H9 (cell line): Measurements from ENCODE around the gene ZER1. TPM values are rescaled to one million over a fixed set of nuclear protein-coding genes. Genes with fewer than 3 reads are reported as not detected.

ENCODE experiments used
- DNase-seq: peaks from one replicate; pipeline ENCODE4 v3.0.0-alpha.2; 2017
- H2AFZ ChIP-seq: one replicate; pipeline ENCODE4 v1.6.1; 2013; ENCODE audit warnings: mild to moderate bottlenecking, low read length, control low read depth, moderate library complexity
- H2AK5ac ChIP-seq: 2 replicates; pipeline ENCODE4 v1.6.1; 2013; ENCODE audit warnings: low read length, control low read depth, mixed read lengths; ENCODE audit not compliant: insufficient read length
- H2BK120ac ChIP-seq: one replicate; pipeline ENCODE4 v1.6.1; 2013; ENCODE audit warnings: low read depth, mild to moderate bottlenecking, low read length, control low read depth, inconsistent platforms; ENCODE audit not compliant: poor library complexity, severe bottlenecking
- H2BK12ac ChIP-seq: 2 replicates; pipeline ENCODE4 v1.6.1; 2013; ENCODE audit warnings: low read length, control low read depth, mixed read lengths, low read depth; ENCODE audit not compliant: insufficient read length
- H2BK15ac ChIP-seq: 2 replicates; pipeline ENCODE4 v1.6.1; 2013; ENCODE audit warnings: low read depth, low read length, control low read depth
- H2BK20ac ChIP-seq: one replicate; pipeline ENCODE4 v1.6.1; 2013; ENCODE audit warnings: low read depth, mild to moderate bottlenecking, low read length, control low read depth, inconsistent platforms; ENCODE audit not compliant: poor library complexity, severe bottlenecking
- H2BK5ac ChIP-seq: 2 replicates; pipeline ENCODE4 v1.6.1; 2013; ENCODE audit warnings: low read length, control low read depth, mixed read lengths; ENCODE audit not compliant: insufficient read length
- H3K14ac ChIP-seq: 2 replicates; pipeline ENCODE4 v1.6.1; 2013; ENCODE audit warnings: low read length, control low read depth; ENCODE audit not compliant: insufficient read depth
- H3K18ac ChIP-seq: 2 replicates; pipeline ENCODE4 v1.6.1; 2013; ENCODE audit warnings: low read depth, mild to moderate bottlenecking, mixed read lengths, low read length, control low read depth; ENCODE audit not compliant: insufficient read length
- H3K23ac ChIP-seq: 2 replicates; pipeline ENCODE4 v1.6.1; 2013; ENCODE audit warnings: low read length, control low read depth, mixed read lengths, low read depth; ENCODE audit not compliant: insufficient read length
- H3K23me2 ChIP-seq: 2 replicates; pipeline ENCODE4 v1.6.1; 2013; ENCODE audit warnings: low read depth, mild to moderate bottlenecking, mixed read lengths, low read length, control low read depth; ENCODE audit not compliant: insufficient read length, poor library complexity, severe bottlenecking
- H3K27ac ChIP-seq: 2 replicates; pipeline ENCODE4 v1.5.1; 2013; ENCODE audit warnings: low read length, control low read depth, mixed read lengths, low read depth; ENCODE audit not compliant: insufficient read length
- H3K27me3 ChIP-seq: 2 replicates; pipeline ENCODE4 v1.6.1; 2013; ENCODE audit warnings: low read length, control low read depth, inconsistent platforms; ENCODE audit not compliant: insufficient read depth
- H3K4ac ChIP-seq: 2 replicates; pipeline ENCODE4 v1.6.1; 2013; ENCODE audit warnings: low read depth, mild to moderate bottlenecking, control low read depth, inconsistent platforms, low read length, moderate library complexity
- H3K4me1 ChIP-seq: 2 replicates; pipeline ENCODE4 v1.6.1; 2013; ENCODE audit warnings: low read length, control low read depth, inconsistent platforms; ENCODE audit not compliant: insufficient read depth
- H3K4me2 ChIP-seq: 2 replicates; pipeline ENCODE4 v1.6.1; 2013; ENCODE audit warnings: low read length, control low read depth, mixed read lengths; ENCODE audit not compliant: insufficient read length, insufficient read depth
- H3K56ac ChIP-seq: 2 replicates; pipeline ENCODE4 v1.6.1; 2013; ENCODE audit warnings: low read depth, mild to moderate bottlenecking, mixed read lengths, low read length, control low read depth; ENCODE audit not compliant: insufficient read length
- H3K79me1 ChIP-seq: 2 replicates; pipeline ENCODE4 v1.6.1; 2013; ENCODE audit warnings: low read depth, mild to moderate bottlenecking, moderate library complexity, low read length, control low read depth, inconsistent platforms; ENCODE audit not compliant: insufficient read depth, poor library complexity, severe bottlenecking
- H3K79me2 ChIP-seq: 2 replicates; pipeline ENCODE4 v1.6.1; 2013; ENCODE audit warnings: low read length, control low read depth, inconsistent platforms; ENCODE audit not compliant: insufficient read depth
- H3K9ac ChIP-seq: 2 replicates; pipeline ENCODE4 v1.6.1; 2013; ENCODE audit warnings: low read length, control low read depth, mixed read lengths; ENCODE audit not compliant: insufficient read length; ENCODE audit errors: extremely low read depth
- H3K9me3 ChIP-seq: one replicate; pipeline ENCODE4 v1.6.1; 2013; ENCODE audit warnings: low read depth, low read length, inconsistent platforms; ENCODE audit not compliant: control insufficient read depth
- H3T11ph ChIP-seq: one replicate; pipeline ENCODE4 v1.6.1; 2013; ENCODE audit warnings: mild to moderate bottlenecking, low read length, control low read depth, inconsistent platforms
- H4K20me1 ChIP-seq: one replicate; pipeline ENCODE4 v1.6.1; 2013; ENCODE audit not compliant: control insufficient read depth, insufficient read length, insufficient read depth
- H4K5ac ChIP-seq: 2 replicates; pipeline ENCODE4 v1.6.1; 2013; ENCODE audit warnings: low read depth, mild to moderate bottlenecking, mixed read lengths, low read length, control low read depth; ENCODE audit not compliant: insufficient read length
- H4K8ac ChIP-seq: replicated peaks from 2 replicates; pipeline ENCODE4 v1.6.1; 2013; ENCODE audit warnings: low read length, control low read depth, mixed read lengths, low read depth; ENCODE audit not compliant: insufficient read length
- H4K91ac ChIP-seq: 2 replicates; pipeline ENCODE4 v1.6.1; 2013; ENCODE audit warnings: low read depth, mild to moderate bottlenecking, moderate library complexity, mixed read lengths, low read length, control low read depth; ENCODE audit not compliant: insufficient read length
- H3K27ac Mint-ChIP-seq, 3 experiments: 2 replicates in 2 of 3; 3 replicates in 1 of 3; pipeline ENCODE4 v1.8.0; 2020 to 2021; ENCODE audit warnings: mixed read lengths in 3 of 3, mild to moderate bottlenecking in 1 of 3, moderate library complexity in 1 of 3
- H3K27me3 Mint-ChIP-seq: 2 replicates; pipeline ENCODE4 v1.8.0; 2021; ENCODE audit warnings: low read depth, mild to moderate bottlenecking, moderate library complexity, mixed read lengths
- H3K36me3 Mint-ChIP-seq, 3 experiments: 2 replicates in 2 of 3; 3 replicates in 1 of 3; pipeline ENCODE4 v1.8.0; 2020 to 2021; ENCODE audit warnings: low read depth in 3 of 3, mixed read lengths in 3 of 3; ENCODE audit not compliant: insufficient read depth in 1 of 3
- H3K4me1 Mint-ChIP-seq, 2 experiments: 2 replicates each; pipeline ENCODE4 v1.8.0; 2020; ENCODE audit warnings: mixed read lengths in 2 of 2
- H3K4me3 Mint-ChIP-seq, 2 experiments: 2 replicates in 1 of 2; 3 replicates in 1 of 2; pipeline ENCODE4 v1.8.0; 2020 to 2021; ENCODE audit warnings: mild to moderate bottlenecking in 2 of 2, mixed read lengths in 2 of 2, moderate library complexity in 1 of 2
- H3K9me3 Mint-ChIP-seq, 2 experiments: 2 replicates in 1 of 2; 3 replicates in 1 of 2; pipeline ENCODE4 v1.8.0; 2020; ENCODE audit warnings: mild to moderate bottlenecking in 2 of 2, mixed read lengths in 2 of 2, moderate library complexity in 1 of 2
- CTCF ChIP-seq: fragments of 200-600 bp; sonication (generic); conservative IDR thresholded peaks from 3 replicates; pipeline ENCODE4 v1.8.0; 2021; ENCODE audit warnings: antibody characterized with exemption, mild to moderate bottlenecking
- WGBS: extraction: QIAGEN DNeasy Blood & Tissue Kit; methylation state at CpG from one replicate; pipeline ENCODE4 v1.1.7; 2013; ENCODE audit warnings: missing lambda C conversion rate, low lambda C conversion rate, mixed read lengths; ENCODE audit not compliant: insufficient read length; ENCODE audit errors: extremely low coverage; 5-methylcytosine and 5-hydroxymethylcytosine counted together
- total RNA-seq: library from RNA; stranded (reverse); gene quantifications from 2 replicates; pipeline ENCODE4 v1.2.1, GENCODE V29; 2021

ZER1 gene
- total RNA-seq, 1 experiment from 2014 or later = 24.2 TPM

- Histone ChIP-seq H2AFZ (no peak overlapping the region), H3K9ac (no peak overlapping the region), H3K18ac (no peak overlapping the region), H4K91ac (no peak overlapping the region), H3K23ac (no peak overlapping the region), H3K4me1 (no peaks in the 10 kb centered on the region), H3K9me3 (no peaks in the 10 kb centered on the region), H3K4ac (no peak overlapping the region), H3K79me1 (peaks cover 4% of the 10 kb centered on the region), H2BK12ac (no peak overlapping the region), H2BK120ac (no peak overlapping the region), H3K4me2 (no peak overlapping the region), H4K8ac (no peak overlapping the region), H3K79me2 (no peaks in the 10 kb centered on the region), H2AK5ac (no peak overlapping the region), H2BK20ac (no peak overlapping the region), H3K27ac (no peak overlapping the region), H3K56ac (no peak overlapping the region), H4K20me1 (no peaks in the 10 kb centered on the region), H4K5ac (no peak overlapping the region), H3K27me3 (no peaks in the 10 kb centered on the region), H3T11ph (no peak overlapping the region), H3K14ac (no peak overlapping the region), H3K23me2 (peaks cover 5% of the 10 kb centered on the region), H2BK5ac (no peak overlapping the region), H2BK15ac (no peak overlapping the region)
- Mint-ChIP-seq H3K4me3 (no peak overlapping the region), H3K36me3 (peaks cover 4 to 38% (median 29%) of the 10 kb centered on the region in 3 experiments; a peak in 6 of 7 replicates), H3K27ac (no peak overlapping the region), H3K9me3 (peaks cover 0 to 1% of the 10 kb centered on the region in 2 experiments; a peak in 1 of 5 replicates), H3K27me3 (no peaks in the 10 kb centered on the region; the same call in 1 of the 2 replicates), H3K4me1 (peaks cover 5 to 6% of the 10 kb centered on the region in 2 experiments; a peak in 3 of 4 replicates)
- TF ChIP-seq CTCF = no peak
- WGBS = no CpG with 5 or more reads among the region's 9 CpGs
- no peak for DNase-seq
Measured at GRCh38 chr9:128792134-128792533, 20.4 kb upstream of the ZER1 start.
